Keratinocyte (primary cell): ENCODE data around the gene KRTAP2-1. TPM values are rescaled to one million over a fixed set of nuclear protein-coding genes. Genes with fewer than 3 reads are reported as not detected.
A peak's percentile ranks its signal among the peaks of the same experiment; 100 is the strongest.
"Not testable (repeated sequence)": the region's sequence is repeated elsewhere in the genome, so short reads cannot be mapped to it uniquely, and the experiment has no call there.

Experiments
- DNase-seq: peaks from one replicate; pipeline ENCODE4 v3.0.0-alpha.2; 2011; ENCODE audit warnings: low read depth, missing footprints, low spot score
- FAIRE-seq: peaks from 2 replicates; lab custom pipeline; 2011; peaks lifted over from hg19 to GRCh38; lab: Jason Lieb, UNC
- H2AFZ ChIP-seq: 2 replicates; pipeline ENCODE4 v1.6.0; 2012; ENCODE audit warnings: low read length, control low read depth, inconsistent platforms; ENCODE audit not compliant: control insufficient read depth
- H3K27ac ChIP-seq: 2 replicates; pipeline ENCODE4 v1.5.1; 2011; ENCODE audit warnings: low read length; ENCODE audit not compliant: control insufficient read depth, insufficient read depth
- H3K27me3 ChIP-seq: 3 replicates; pipeline ENCODE4 v1.6.0; 2011; ENCODE audit warnings: low read length; ENCODE audit not compliant: control insufficient read depth, insufficient read depth; ENCODE audit errors: extremely low read depth
- H3K36me3 ChIP-seq, 2 experiments: 2 replicates in 1 of 2; 3 replicates in 1 of 2; pipeline ENCODE4 v1.5.1; 2011; ENCODE audit warnings: low read length in 2 of 2, mild to moderate bottlenecking in 1 of 2; ENCODE audit not compliant: control insufficient read depth in 2 of 2, insufficient read depth in 2 of 2; ENCODE audit errors: extremely low read depth in 1 of 2
- H3K4me1 ChIP-seq: 3 replicates; pipeline ENCODE4 v1.5.1; 2011; ENCODE audit warnings: low read length; ENCODE audit not compliant: control insufficient read depth, insufficient read depth; ENCODE audit errors: extremely low read depth
- H3K4me2 ChIP-seq: 3 replicates; pipeline ENCODE4 v1.6.0; 2011; ENCODE audit warnings: low read depth, low read length; ENCODE audit not compliant: control insufficient read depth, insufficient read depth; ENCODE audit errors: extremely low read depth
- H3K4me3 ChIP-seq, 3 experiments: fragments of 200-600 bp in 1 of 3; sonication (generic) in 1 of 3; 2 replicates in 2 of 3; 3 replicates in 1 of 3; pipeline ENCODE4 v1.5.1; 2011 to 2016; ENCODE audit warnings: low read length in 3 of 3, mild to moderate bottlenecking in 3 of 3, control low read depth in 2 of 3, inconsistent platforms in 1 of 3, low read depth in 1 of 3, mixed read lengths in 1 of 3, mixed run types in 1 of 3, moderate library complexity in 1 of 3; ENCODE audit not compliant: control insufficient read depth in 2 of 3, insufficient read depth in 2 of 3; ENCODE audit errors: extremely low read depth in 1 of 3
- H3K79me2 ChIP-seq: 2 replicates; pipeline ENCODE4 v1.6.0; 2012; ENCODE audit warnings: low read length; ENCODE audit not compliant: control insufficient read depth, insufficient read depth
- H3K9ac ChIP-seq: 3 replicates; pipeline ENCODE4 v1.6.0; 2011; ENCODE audit warnings: low read length; ENCODE audit not compliant: control insufficient read depth, insufficient read depth; ENCODE audit errors: extremely low read depth
- H3K9me1 ChIP-seq: 3 replicates; pipeline ENCODE4 v1.6.0; 2011; ENCODE audit warnings: low read length; ENCODE audit not compliant: control insufficient read depth, insufficient read depth; ENCODE audit errors: extremely low read depth
- H3K9me3 ChIP-seq: 2 replicates; pipeline ENCODE4 v1.5.1; 2012; ENCODE audit warnings: low read depth, low read length; ENCODE audit not compliant: control insufficient read depth
- H4K20me1 ChIP-seq: 3 replicates; pipeline ENCODE4 v1.6.0; 2011; ENCODE audit warnings: low read length; ENCODE audit not compliant: control insufficient read depth, insufficient read depth; ENCODE audit errors: extremely low read depth
- EZH2 ChIP-seq: IDR thresholded peaks from one replicate; pipeline ENCODE4 v1.6.1; 2012; ENCODE audit warnings: inconsistent platforms, mild to moderate bottlenecking, low read length, moderate library complexity
- dilution Hi-C: fragments of 300-500 bp; cut with MboI; formaldehyde crosslinking; loops from one replicate; pipeline ENCODE4 v1.7.0; 2020; ENCODE audit warnings: low sequenced_read_pairs; ENCODE audit not compliant: extremely low pct_ligation_motif_present
- polyA plus RNA-seq, 5 experiments: library from polyadenylated mRNA; depleted of rRNA in 3 of 5; stranded (reverse) in 3 of 5; stranded (forward) in 1 of 5; unstranded in 1 of 5; fragments of >200 nt; gene quantifications; 1 replicate in 1 of 5; 2 replicates in 3 of 5; 3 replicates in 1 of 5; pipeline versions ENCODE4 v1.2.1 to v1.2.3, GENCODE V29; 2011 to 2012; ENCODE audit warnings: missing spikeins in 2 of 5, low read depth in 1 of 5, low replicate concordance in 1 of 5
- TF ChIP-seq, protein P1 (sequence below), 3 experiments: IDR thresholded peaks in 1 of 3; conservative IDR thresholded peaks in 1 of 3; optimal IDR thresholded peaks in 1 of 3; 2 replicates in 2 of 3; 3 replicates in 1 of 3; pipeline versions ENCODE3 to v1.5.1; 2011; ENCODE audit warnings: low read length in 3 of 3, mild to moderate bottlenecking in 3 of 3, moderate library complexity in 2 of 3, control low read depth in 1 of 3, inconsistent platforms in 1 of 3; ENCODE audit not compliant: insufficient read depth in 2 of 3; ENCODE audit errors: extremely low read depth in 1 of 3

Gene KRTAP2-1
- polyA plus RNA-seq, 1 donor (not counting 4 experiments of a cell fraction or from before 2014, with no cell fraction given), result not detected

DNA sequence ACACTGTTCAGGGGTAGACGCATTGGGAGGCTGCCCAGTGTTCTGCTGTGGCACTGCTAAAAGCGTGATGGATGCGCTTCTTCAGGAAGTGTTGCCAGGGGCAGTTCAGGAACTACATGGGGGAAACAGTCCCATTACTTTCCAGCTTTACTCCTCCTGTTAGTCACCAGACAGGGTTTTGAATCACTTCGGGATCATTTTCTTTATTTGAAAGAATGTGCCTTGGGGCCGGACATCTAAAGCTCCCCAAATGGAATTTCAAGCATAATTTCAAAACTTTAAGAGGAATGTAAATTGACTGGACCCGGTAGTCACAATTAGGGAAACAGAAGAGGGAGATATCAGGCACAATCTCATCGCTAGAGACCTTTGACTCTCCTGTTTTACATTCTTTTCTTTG, 1.3 kb upstream of the KRTAP2-1 start:
- H3K9ac ChIP-seq, result no peak overlapping the region
- peak overlapping the region; percentile 31 for H3K4me2 ChIP-seq
- no peaks in the 10 kb centered on the region for H3K9me3 ChIP-seq
- no peaks in the 10 kb centered on the region for H3K27me3 ChIP-seq
- H3K36me3 ChIP-seq, result no peaks in the 10 kb centered on the region
- no peaks in the 10 kb centered on the region for H4K20me1 ChIP-seq
- no peaks in the 10 kb centered on the region for H3K9me1 ChIP-seq
- no peak overlapping the region for H3K4me3 ChIP-seq
- peaks cover 13% of the 10 kb centered on the region for H3K4me1 ChIP-seq
- FAIRE-seq, result peak; percentile 91
- H3K79me2 ChIP-seq, result no peaks in the 10 kb centered on the region
- peak overlapping the region; percentile 32 for H2AFZ ChIP-seq
- dilution Hi-C loops, result no loop called here
- DNase-seq, result no peak
- H3K27ac ChIP-seq, result no peak overlapping the region
- TF ChIP-seq, protein P1, sequence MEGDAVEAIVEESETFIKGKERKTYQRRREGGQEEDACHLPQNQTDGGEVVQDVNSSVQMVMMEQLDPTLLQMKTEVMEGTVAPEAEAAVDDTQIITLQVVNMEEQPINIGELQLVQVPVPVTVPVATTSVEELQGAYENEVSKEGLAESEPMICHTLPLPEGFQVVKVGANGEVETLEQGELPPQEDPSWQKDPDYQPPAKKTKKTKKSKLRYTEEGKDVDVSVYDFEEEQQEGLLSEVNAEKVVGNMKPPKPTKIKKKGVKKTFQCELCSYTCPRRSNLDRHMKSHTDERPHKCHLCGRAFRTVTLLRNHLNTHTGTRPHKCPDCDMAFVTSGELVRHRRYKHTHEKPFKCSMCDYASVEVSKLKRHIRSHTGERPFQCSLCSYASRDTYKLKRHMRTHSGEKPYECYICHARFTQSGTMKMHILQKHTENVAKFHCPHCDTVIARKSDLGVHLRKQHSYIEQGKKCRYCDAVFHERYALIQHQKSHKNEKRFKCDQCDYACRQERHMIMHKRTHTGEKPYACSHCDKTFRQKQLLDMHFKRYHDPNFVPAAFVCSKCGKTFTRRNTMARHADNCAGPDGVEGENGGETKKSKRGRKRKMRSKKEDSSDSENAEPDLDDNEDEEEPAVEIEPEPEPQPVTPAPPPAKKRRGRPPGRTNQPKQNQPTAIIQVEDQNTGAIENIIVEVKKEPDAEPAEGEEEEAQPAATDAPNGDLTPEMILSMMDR (optimal IDR thresholded peaks at IDR 0.05 in 1 of 3, IDR thresholded peaks at IDR 0.05 in 1 of 3, conservative IDR thresholded peaks at IDR 0.05 in 1 of 3; ENCODE audit: extremely low read depth in 1 of 3, insufficient read depth in 2 of 3, low read length in 3 of 3), result no peak
- no peak for TF ChIP-seq EZH2

DNA sequence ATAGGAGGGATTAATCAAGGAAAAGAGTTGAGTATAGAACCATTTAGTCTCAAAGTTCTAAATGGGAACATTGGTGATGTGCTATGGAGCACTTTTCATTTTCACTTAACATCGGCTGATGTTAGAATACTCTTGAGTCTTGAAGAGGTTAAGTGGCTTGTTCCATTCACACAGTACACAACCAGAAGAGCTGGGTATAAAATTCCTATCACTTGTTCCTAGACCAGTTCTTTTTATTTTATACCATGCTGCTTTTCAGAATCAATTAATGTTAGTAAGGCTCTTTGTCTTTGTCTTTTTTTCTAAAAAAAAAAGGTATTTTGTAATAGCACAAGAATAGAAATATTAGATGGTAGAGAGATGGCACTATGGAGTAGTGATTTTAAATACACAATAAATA, 4.2 kb downstream of the KRTAP2-1 start:
- H3K27me3 ChIP-seq, result no peaks in the 10 kb centered on the region
- H3K79me2 ChIP-seq, result no peaks in the 10 kb centered on the region
- no peak for TF ChIP-seq EZH2
- TF ChIP-seq, protein P1 (optimal IDR thresholded peaks at IDR 0.05 in 1 of 3, IDR thresholded peaks at IDR 0.05 in 1 of 3, conservative IDR thresholded peaks at IDR 0.05 in 1 of 3; ENCODE audit: extremely low read depth in 1 of 3, insufficient read depth in 2 of 3, low read length in 3 of 3), result no peak
- H2AFZ ChIP-seq, result no peak overlapping the region
- H3K9me3 ChIP-seq, result no peaks in the 10 kb centered on the region
- H4K20me1 ChIP-seq, result no peaks in the 10 kb centered on the region
- FAIRE-seq (no peak), DNase-seq (no peak)
- dilution Hi-C loops, result no loop called here
- no peak overlapping the region for H3K4me2 ChIP-seq
- no peaks in the 10 kb centered on the region for H3K36me3 ChIP-seq
- no peak overlapping the region for H3K4me3 ChIP-seq
- no peak overlapping the region for H3K9ac ChIP-seq
- H3K9me1 ChIP-seq, result no peaks in the 10 kb centered on the region
- no peak overlapping the region for H3K27ac ChIP-seq
- no peaks in the 10 kb centered on the region for H3K4me1 ChIP-seq

DNA sequence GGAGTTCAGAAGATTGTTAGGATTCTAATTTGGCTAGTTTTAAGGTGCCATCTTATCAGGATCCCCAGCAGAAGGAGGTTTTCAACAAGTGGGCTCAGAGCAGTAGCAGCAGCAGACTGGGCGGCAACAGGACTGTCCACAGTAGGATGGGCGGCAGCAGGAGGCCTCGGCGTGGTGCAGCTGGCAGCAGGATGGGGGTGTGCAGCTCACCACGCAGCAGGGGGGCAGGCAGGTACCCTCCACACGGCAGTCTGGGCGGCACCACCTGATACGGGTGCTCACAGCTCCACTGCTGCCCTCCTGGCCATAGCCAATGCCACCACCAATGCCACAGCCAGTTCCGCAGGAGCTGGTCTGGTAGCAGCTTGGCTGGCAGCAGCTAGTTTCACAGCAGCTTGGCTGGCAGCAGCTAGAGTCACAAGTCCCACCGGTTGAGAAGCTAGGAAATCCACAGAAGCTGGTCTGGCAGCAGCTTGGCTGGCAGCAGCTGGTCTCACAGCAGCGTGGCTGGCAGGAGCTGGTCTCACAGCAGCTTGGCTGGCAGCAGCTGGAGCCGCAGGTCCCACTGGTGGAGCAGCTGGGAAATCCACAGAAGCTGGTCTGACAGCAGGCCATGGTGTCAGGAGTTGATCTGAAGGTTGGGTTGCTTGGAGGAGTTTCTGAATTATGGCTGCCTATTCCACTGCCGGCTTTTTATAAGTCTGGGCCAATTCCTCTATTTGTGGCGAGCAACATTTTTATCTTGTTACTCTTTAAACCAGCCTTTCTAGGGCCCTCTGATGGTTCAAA, 6.1 kb downstream of the KRTAP2-1 start, which contains the start of gene KRTAP1-1:
KRTAP1-1 (minus strand) TSS at position 668 of the 789 bp plus-strand sequence; CDS start at position 615, 53 bp downstream.
- H3K27me3 ChIP-seq, H3K4me2 ChIP-seq, dilution Hi-C loops, H3K36me3 ChIP-seq, H3K79me2 ChIP-seq, H4K20me1 ChIP-seq, H3K27ac ChIP-seq, H3K4me1 ChIP-seq, H3K9ac ChIP-seq, H3K9me3 ChIP-seq, DNase-seq, H3K9me1 ChIP-seq, H3K4me3 ChIP-seq: not testable (repeated sequence)
- H2AFZ ChIP-seq, result peak within 1 kb of the TSS; percentile 74
- FAIRE-seq, result peak; percentile 48
